HCT116 (cell line): ENCODE measurements around the gene SAMD4B. TPM values are rescaled to one million over a fixed set of nuclear protein-coding genes. Genes with fewer than 3 reads are reported as not detected.
A peak's percentile ranks its signal among the peaks of the same experiment; 100 is the strongest.
"Not testable (repeated sequence)": the region's sequence is repeated elsewhere in the genome, so short reads cannot be mapped to it uniquely, and the experiment has no call there.

ENCODE experiments used
- ATAC-seq: fragments of 200-7000 bp; cut with Tn5 transposase; 2 replicates; pipeline ENCODE4 v1.9.1; 2020; ENCODE audit warnings: mild to moderate bottlenecking, moderate library complexity
- BruUV-seq: library from RNA; stranded (reverse); fragments of 400-500 nt; replicated peaks from 2 replicates; lab custom pipeline; 2021; lab: Mats Ljungman, UMichigan
- CTCF ChIA-PET: fragments of 300-600 bp; sonication (Branson Sonifier 250); formaldehyde crosslinking; loops from one replicate; lab custom pipeline; 2021; ENCODE audit warnings: antibody characterized with exemption; lab: Charles Lee
- POLR2A ChIA-PET: fragments of 300-600, 350-600 bp; sonication (Branson Sonifier 250); formaldehyde crosslinking; loops from one replicate; lab custom pipeline; 2021; ENCODE audit warnings: antibody characterized with exemption; lab: Charles Lee
- RAD21 ChIA-PET, 2 experiments: fragments of 300-600 bp; sonication (Branson Sonifier 250); formaldehyde crosslinking; loops; one replicate each; lab custom pipeline; 2023; ENCODE audit warnings: low total read pairs in 2 of 2; ENCODE audit not compliant: uncharacterized antibody in 2 of 2, unreplicated experiment in 2 of 2, low non-redundant PET in 1 of 2; lab: Charles Lee
- DNase-seq: peaks from one replicate; pipeline ENCODE4 v3.0.0-alpha.2; 2010; ENCODE audit warnings: low read depth, low spot score
- H2AFZ ChIP-seq: fragments of 200-600 bp; shearing (Covaris generic), sonication (generic); 2 replicates; pipeline ENCODE4 v1.6.1; 2017; ENCODE audit warnings: low read depth, mixed run types, mixed read lengths, antibody characterized with exemption, low read length; ENCODE audit not compliant: poor library complexity, severe bottlenecking
- H3K27ac ChIP-seq: 2 replicates; pipeline ENCODE4 v1.5.1; 2012; ENCODE audit warnings: low read depth, low read length
- H3K27me3 ChIP-seq: fragments of 200-600 bp; sonication (generic); 2 replicates; pipeline ENCODE4 v1.6.1; 2016; ENCODE audit warnings: mixed run types, low read length, mixed read lengths; ENCODE audit not compliant: insufficient read depth
- H3K36me3 ChIP-seq, 2 experiments: fragments of 200-500 bp in 1 of 2; fragments of 200-600 bp in 1 of 2; sonication (Bioruptor generic) in 1 of 2; sonication (generic) in 1 of 2; 2 replicates each; pipeline versions ENCODE4 v1.5.1 to v1.6.1; 2014 to 2016; ENCODE audit warnings: low read length in 2 of 2, inconsistent platforms in 1 of 2, mixed read lengths in 1 of 2, mixed run types in 1 of 2; ENCODE audit not compliant: insufficient read depth in 2 of 2, control insufficient read depth in 1 of 2
- H3K4me1 ChIP-seq, 2 experiments: fragments of 200-600 bp in 1 of 2; sonication (generic) in 1 of 2; 2 replicates each; pipeline versions ENCODE4 v1.5.1 to v1.6.1; 2012 to 2017; ENCODE audit warnings: low read length in 2 of 2, inconsistent platforms in 1 of 2, mild to moderate bottlenecking in 1 of 2, mixed read lengths in 1 of 2, mixed run types in 1 of 2, moderate library complexity in 1 of 2; ENCODE audit not compliant: insufficient read depth in 2 of 2, control insufficient read depth in 1 of 2
- H3K4me2 ChIP-seq: fragments of 200-600 bp; sonication (generic); 2 replicates; pipeline ENCODE4 v1.6.1; 2017; ENCODE audit warnings: mixed run types, low read length, mixed read lengths
- H3K4me3 ChIP-seq, 2 experiments: fragments of 200-600 bp in 1 of 2; sonication (generic) in 1 of 2; replicated peaks in 1 of 2; 2 replicates each; pipeline ENCODE4 v1.5.1; 2011 to 2016; ENCODE audit warnings: low read length in 2 of 2, control low read depth in 1 of 2, low read depth in 1 of 2, mild to moderate bottlenecking in 1 of 2, mixed read lengths in 1 of 2, mixed run types in 1 of 2
- H3K79me2 ChIP-seq: fragments of 200-600 bp; sonication (generic); 2 replicates; pipeline ENCODE4 v1.6.1; 2017; ENCODE audit warnings: mild to moderate bottlenecking, mixed run types, low read length, moderate library complexity, mixed read lengths; ENCODE audit not compliant: insufficient read depth
- H3K9ac ChIP-seq: fragments of 200-600 bp; sonication (generic); 2 replicates; pipeline ENCODE4 v1.6.1; 2016; ENCODE audit warnings: low read length, mixed read lengths
- H3K9me2 ChIP-seq: fragments of 200-600 bp; sonication (generic), shearing (Covaris generic); 2 replicates; pipeline ENCODE4 v1.6.1; 2017; ENCODE audit warnings: mixed run types, mild to moderate bottlenecking, moderate library complexity; ENCODE audit not compliant: insufficient read depth
- H3K9me3 ChIP-seq, 2 experiments: fragments of 200-500 bp in 1 of 2; fragments of 200-600 bp in 1 of 2; sonication (Bioruptor generic) in 1 of 2; sonication (generic) in 1 of 2; 2 replicates each; pipeline ENCODE4 v1.6.1; 2014 to 2017; ENCODE audit warnings: low read length in 2 of 2, mixed read lengths in 2 of 2, inconsistent platforms in 1 of 2, low read depth in 1 of 2, mild to moderate bottlenecking in 1 of 2, mixed run types in 1 of 2, moderate library complexity in 1 of 2; ENCODE audit not compliant: control insufficient read depth in 1 of 2, insufficient read depth in 1 of 2
- H4K20me1 ChIP-seq: fragments of 200-600 bp; sonication (generic), shearing (Covaris generic); 2 replicates; pipeline ENCODE4 v1.6.1; 2017; ENCODE audit warnings: mixed run types, mild to moderate bottlenecking, moderate library complexity; ENCODE audit not compliant: insufficient read depth
- EGR1 ChIP-seq: IDR thresholded peaks from 2 replicates; pipeline ENCODE4 v1.6.1; 2012; ENCODE audit warnings: low read depth
- JUND ChIP-seq: IDR thresholded peaks from 2 replicates; pipeline ENCODE4 v1.6.1; 2012
- SRF ChIP-seq: IDR thresholded peaks from 2 replicates; pipeline ENCODE4 v1.6.1; 2012; ENCODE audit warnings: low read depth
- ZBTB33 ChIP-seq: IDR thresholded peaks from 2 replicates; pipeline ENCODE4 v1.6.1; 2011; ENCODE audit warnings: mild to moderate bottlenecking, low read length, moderate library complexity; ENCODE audit not compliant: insufficient replicate concordance; ENCODE audit errors: extremely low read depth
- ZFX ChIP-seq: fragments of 450-650 bp; IDR thresholded peaks from 2 replicates; pipeline ENCODE4 v1.6.1; 2017
- ZNF274 ChIP-seq: fragments of 200-500 bp; sonication (Bioruptor generic); IDR thresholded peaks from 2 replicates; pipeline ENCODE4 v1.6.1; 2014; ENCODE audit warnings: mild to moderate bottlenecking, low read depth, low read length, inconsistent platforms
- intact Hi-C: fragments of 100-400 bp; cut with micrococcal nuclease; formaldehyde crosslinking; loops from 2 replicates; pipeline ENCODE4 v1.10.0; 2022
- total RNA-seq: library from RNA; stranded (reverse); gene quantifications from one replicate; pipeline ENCODE4 v1.2.1, GENCODE V29; 2021; ENCODE audit not compliant: unreplicated experiment

Gene SAMD4B
- total RNA-seq, 1 experiment from 2014 or later: 127 TPM

- Histone ChIP-seq H3K36me3 (peaks cover 3 to 12% of the 10 kb centered on the region in 2 experiments), H3K27me3 (no peaks in the 10 kb centered on the region), H3K79me2 (peaks cover 21% of the 10 kb centered on the region), H3K9me2 (no peaks in the 10 kb centered on the region), H2AFZ (no peak overlapping the region), H3K27ac (no peak overlapping the region)
- ChIA-PET CTCF (no interaction called here), POLR2A (no interaction called here)
- TF ChIP-seq JUND (no peak), EGR1 (no peak), SRF (no peak), ZNF274 (no peak), ZBTB33 (no peak), ZFX (no peak)
- TF ChIP-seq, all 23 proteins: peak for 0
- Histone ChIP-seq H3K4me3 (no peak overlapping the region), H3K9me3 (no peaks in the 10 kb centered on the region), H3K4me1 (peaks cover 0 to 1% of the 10 kb centered on the region in 2 experiments; a peak in 2 of 4 replicates), H3K9ac (no peak overlapping the region), H3K4me2 (no peak overlapping the region), H4K20me1 (no peaks in the 10 kb centered on the region)
- ATAC-seq: peak; percentile 59
- DNase-seq: no peak
- no TSS peak for BruUV-seq
- intact Hi-C loops: no loop called here
- RAD21 ChIA-PET: no interaction called here
These were observed 33.5 kb upstream of the SAMD4B start for GRCh38 chr19:39308531-39309304.

GRCh38 chr19:39309305-39309670 lies 32.9 kb upstream of the SAMD4B start:
- H3K9ac ChIP-seq, H3K4me1 ChIP-seq, H2AFZ ChIP-seq, H3K4me3 ChIP-seq, H3K27ac ChIP-seq, CTCF ChIA-PET, H3K9me3 ChIP-seq, H4K20me1 ChIP-seq, intact Hi-C loops, POLR2A ChIA-PET, BruUV-seq, H3K27me3 ChIP-seq, ATAC-seq, DNase-seq, H3K9me2 ChIP-seq, H3K4me2 ChIP-seq: not testable (repeated sequence)
- Histone ChIP-seq H3K36me3 (peaks cover 3 to 13% of the 10 kb centered on the region in 2 experiments), H3K79me2 (peaks cover 21% of the 10 kb centered on the region)
- RAD21 ChIA-PET: interaction anchor here in 1 of 2 experiments (0.6 kb wide), 1 partner anchor 939 kb away, joined by 6 read pairs; no protein-coding TSS in a partner anchor
